ENCODE results near the gene CDH24.

CDH24 gene

DNA sequence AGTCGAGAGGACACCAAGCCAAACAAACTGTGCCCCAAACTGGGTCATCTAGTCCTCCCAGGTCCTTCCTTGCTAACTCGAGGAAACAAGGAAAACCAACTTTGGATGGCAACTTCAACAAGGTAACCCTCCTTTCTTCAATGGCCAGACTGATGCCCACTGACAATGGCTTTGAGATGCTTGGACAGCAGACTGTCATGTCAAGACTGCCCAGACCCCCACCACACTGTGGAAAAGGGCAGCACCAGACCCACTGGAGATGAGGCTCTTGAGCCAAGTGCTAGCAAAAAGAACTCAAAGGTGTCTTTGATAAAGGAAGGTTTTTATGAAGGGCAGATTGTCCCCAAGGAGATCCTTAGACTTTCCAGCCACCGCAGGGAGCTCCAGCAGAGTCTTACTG lies 9.0 kb upstream of the CDH24 start:
- DNase-seq (ENCODE audit: low spot score), result no peak

DNA sequence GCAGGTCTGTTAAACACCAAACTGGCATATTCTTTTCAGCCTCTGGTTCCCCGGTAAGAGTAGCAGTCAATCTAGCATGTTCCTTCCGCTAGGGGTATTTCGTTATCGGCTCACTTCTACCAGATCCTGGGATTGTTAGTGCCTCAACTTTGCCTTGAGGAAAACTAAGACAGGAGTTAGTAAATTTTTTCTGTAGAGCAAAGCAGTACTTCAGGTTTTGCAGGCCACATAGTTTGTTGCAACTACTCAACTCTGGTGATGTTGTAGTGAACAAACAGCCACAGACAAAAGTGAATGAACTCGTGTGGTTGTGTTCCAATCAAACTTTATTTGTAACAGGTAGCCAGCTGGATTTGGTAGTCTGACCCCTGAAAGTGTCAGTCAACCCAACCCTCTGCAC lies 6.3 kb upstream of the CDH24 start:
- no peak for DNase-seq (ENCODE audit: low spot score)

GRCh38 chr14:23062002-23062401 lies 4.7 kb upstream of the CDH24 start:
- DNase-seq (ENCODE audit: low spot score), result no peak

DNA sequence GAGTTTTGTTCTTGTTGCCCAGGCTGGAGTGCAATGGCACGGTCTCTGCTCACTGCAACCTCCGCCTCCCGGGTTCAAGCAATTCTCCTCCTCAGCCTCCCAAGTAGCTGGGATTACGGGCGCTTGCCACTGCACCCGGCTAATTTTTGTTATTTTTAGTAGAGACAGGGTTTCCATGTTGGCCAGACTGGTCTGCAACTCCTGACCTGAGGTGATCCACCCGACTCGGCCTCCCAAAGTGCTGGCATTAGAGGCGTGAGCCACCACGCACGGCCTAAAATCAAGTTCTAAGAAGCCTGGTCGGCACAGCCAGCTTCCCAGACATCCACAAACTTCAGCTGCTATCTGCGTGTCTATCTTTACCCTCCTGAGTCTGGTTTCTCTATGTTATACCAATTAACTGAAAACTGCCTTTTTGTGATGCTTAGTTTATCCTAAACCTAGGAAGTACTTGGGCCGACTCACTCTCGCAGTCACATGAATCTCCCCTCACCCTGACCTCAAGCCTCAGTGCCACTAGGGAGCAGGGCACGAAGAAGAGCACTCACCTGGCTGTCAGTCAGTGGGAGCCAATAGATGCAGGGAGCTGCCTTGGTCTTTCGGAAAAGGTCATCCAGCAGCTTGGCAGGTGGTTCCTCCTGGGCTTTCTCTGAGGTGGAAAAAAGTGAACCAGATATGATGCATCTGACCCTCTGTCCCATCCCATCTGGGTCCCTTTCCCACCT lies 3.4 kb upstream of the CDH24 start:
- DNase-seq (ENCODE audit: low spot score), result no peak

GRCh38 chr14:23058654-23059504 lies 1.6 kb upstream of the CDH24 start:
- DNase-seq (ENCODE audit: low spot score), result no peak

- DNase-seq (ENCODE audit: low spot score), result peak; percentile 87
Observed at GRCh38 chr14:23057757-23058653, 685 bp upstream of the CDH24 start.

- peak; percentile 69 for DNase-seq (ENCODE audit: low spot score)
Observed at GRCh38 chr14:23056145-23056955, 970 bp downstream of the CDH24 start.

DNA sequence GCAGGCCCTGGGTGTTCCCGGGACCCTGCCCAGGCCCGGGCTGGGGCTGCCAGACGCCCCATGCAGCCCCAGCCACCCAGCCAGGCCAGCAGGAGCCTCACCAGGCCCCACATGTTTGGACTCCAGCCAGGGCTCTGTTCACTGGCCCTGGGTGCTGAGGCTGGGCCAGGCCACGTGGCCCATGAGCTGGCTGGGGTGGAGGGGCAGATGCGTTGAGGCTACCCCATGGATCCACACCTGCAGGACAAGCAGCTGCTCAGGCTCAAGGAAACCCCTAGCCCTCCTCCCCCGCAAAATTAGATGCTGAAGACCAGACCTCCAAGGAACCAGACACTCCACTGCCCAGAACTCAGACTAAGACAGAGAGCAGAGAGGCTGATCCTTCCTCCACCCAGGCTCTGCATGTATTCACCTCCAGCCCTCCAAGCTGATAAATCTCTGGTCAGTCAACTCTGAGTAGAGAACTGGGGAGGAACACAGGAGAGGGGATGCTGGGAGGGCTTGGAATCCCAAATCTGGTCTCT lies 1.6 kb downstream of the CDH24 start:
- DNase-seq (ENCODE audit: low spot score), result no peak

- DNase-seq (ENCODE audit: low spot score), result no peak
Observed at GRCh38 chr14:23055147-23055550, 2.2 kb downstream of the CDH24 start.

GRCh38 chr14:23054000-23054811 lies 3.1 kb downstream of the CDH24 start:
- DNase-seq (ENCODE audit: low spot score), result peak; percentile 18

GRCh38 chr14:23053426-23053825 lies 3.9 kb downstream of the CDH24 start:
- DNase-seq (ENCODE audit: low spot score), result no peak

DNA sequence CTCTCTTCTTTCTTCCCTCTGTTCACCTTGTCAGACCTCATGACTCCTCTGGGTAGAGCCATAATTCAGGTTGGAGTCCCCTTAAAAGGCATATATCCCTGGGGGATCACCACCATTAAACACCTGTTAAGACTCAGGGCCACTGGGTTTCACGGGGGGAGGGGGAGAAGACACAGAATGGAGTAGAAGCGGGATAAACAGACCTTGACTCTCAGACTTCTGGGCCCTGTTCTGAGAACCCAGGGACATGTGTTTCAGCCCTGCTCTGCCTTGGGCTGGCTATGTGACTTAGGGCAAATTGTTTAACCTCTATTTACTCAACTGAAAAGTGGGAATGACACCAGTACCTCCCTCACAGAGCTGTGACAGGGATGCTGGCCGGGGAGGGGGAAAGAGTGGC lies 4.6 kb downstream of the CDH24 start:
- no peak for DNase-seq (ENCODE audit: low spot score)

DNA sequence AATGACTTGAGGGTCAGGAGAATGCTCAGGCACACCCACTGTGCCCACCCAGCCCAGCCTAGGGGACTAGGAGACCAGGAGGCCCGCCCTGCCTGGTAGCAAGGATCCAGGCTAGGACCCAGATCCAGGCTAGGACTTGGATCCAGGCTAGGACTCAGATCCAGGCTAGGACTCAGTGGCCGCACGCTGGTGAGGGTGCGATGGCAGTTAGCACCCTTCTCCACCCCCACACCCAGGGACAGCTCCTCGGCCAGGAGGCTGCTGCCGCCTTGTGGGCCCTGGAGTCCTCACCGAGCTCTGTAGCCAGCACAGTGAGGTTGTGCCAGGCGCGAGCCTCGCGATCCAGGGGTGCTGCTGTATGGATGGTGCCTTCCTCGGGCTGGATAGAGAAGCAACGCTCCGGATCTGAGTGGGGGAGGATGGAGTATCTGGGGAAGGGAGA lies 5.1 kb downstream of the CDH24 start:
- no peak for DNase-seq (ENCODE audit: low spot score)

DNA sequence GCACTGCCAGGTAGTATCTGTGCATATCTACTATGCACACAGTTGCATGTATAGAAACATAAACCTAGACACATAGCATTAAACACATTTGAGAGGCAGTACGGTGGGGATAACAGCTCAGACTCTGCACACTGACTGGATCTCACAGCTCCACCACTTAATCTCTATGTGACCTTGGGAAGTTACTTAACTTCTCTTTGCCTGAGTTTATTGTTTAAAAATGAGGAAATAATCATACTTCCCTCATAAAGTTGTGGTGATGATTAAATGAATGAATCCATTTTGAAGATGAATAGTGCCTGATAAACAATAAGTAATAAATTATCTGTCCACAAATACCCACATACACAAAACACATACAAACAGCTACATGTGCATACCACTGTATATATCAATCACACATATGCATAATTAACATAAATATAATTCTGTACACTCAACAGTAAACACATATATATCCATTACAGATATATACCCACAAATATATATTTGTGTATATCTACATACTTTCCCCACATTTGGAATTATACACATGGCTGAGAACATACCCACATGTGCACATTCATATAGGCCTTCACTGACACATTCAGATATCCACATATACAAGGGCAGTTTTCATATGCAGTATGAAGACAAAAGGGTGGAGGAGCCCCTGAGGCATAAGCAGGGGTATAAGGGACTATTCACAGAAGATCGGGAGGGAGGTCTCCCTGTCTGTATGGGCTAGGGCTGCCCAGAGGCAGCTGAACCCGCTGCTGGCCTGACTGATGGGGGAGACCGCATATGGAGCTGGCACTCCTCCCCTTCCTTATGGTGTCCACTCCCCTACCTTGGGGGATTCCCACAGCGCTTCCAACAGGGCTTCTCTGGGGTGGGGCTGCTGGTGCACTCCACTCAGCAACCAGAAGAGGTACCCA lies 5.9 kb downstream of the CDH24 start:
- no peak for DNase-seq (ENCODE audit: low spot score)

DNA sequence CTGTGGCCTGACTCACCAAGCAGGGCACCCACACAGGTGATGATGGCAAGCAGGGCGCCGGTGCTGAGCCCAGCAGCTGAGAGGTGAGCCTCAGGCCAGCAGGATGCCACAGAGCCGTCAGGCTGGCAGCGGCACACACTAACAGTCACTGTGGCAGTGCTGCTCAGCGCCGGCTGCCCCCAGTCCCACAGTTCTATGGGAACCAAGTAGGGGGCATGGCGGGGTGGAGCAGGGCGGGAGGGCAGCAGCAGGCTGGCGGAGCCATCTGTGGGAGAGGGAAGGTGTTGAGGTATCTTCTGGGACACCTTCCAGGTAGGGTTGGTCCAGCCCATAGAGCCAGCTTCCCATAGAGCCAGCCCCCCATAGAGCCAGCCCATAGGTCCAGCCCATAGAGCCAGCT lies 8.3 kb downstream of the CDH24 start:
- no peak for DNase-seq (ENCODE audit: low spot score)

DNA sequence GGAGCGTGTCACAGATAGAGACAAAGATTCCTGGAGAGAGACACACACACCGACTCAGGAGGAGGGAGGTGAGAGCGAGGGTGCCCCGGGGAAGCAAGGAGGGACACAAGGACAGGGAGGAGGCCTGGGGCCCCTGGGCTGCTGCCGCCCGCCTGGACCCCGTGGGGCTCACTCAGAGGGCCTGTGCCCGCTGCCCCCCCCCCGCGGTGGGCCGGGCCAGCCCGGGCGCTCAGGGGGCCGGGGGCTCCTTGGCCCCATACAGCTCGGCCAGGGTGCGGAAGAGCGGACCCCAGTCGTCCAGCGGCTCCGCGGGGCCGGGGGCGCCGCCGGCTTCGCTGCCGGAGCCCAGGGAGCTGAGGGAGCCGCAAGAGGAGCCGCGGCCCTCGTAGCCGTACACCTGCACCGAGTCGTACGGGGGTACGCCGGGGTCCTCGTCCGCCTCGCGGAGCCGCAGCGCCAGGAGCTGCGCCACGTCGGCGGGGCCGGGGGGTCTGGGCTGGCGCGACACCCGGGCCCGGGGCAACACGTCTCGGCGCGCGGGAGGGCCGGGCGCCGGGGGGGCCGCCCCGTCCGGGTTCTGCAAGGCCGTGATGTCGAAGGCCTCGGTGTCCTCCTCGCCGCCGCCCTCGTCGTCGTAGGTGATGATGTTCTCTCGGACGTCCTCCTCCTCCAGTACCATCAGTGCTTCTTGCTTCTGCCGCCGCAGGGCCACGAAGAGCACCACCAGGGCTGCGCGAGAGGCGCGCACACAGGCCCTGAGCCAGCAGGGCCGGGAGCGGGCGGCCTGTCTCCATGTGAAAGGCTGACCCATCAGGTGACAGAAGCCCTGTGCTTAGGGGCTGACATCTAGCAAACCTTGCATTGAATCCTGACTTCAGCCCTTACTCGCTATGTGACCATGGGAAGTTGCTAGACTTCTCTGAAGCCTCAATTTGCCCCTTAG lies 9.3 kb downstream of the CDH24 start:
- no peak for DNase-seq (ENCODE audit: low spot score)

DNA sequence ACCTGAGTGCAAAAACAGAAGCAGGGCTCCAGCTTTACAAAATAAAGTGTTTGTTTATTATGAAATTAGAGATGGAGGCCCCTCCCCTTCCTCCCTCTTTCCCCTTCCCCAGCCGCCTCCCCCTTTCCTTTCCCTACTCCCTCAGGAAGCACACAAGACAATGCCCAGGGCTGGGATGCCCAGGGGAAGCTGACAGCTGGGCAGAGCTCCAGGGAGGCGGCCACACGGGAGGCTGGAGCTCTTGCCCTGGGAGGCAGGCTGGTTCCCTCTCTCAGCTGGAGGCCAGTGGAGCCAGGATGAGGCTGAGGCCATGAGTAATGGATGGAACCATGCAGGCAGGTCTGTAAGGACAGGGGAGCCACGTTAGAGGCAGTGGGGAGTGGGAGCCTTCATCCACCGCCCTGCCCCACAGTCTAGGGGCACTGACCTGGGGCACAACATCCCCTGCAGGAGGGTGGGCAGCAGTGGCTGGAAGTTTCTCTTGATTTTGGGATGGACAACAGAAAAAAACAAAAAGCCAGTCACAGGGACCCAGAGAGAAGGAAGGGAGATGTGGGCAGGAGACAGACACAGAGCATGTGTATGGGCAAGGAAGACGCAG lies 10.2 kb downstream of the CDH24 start:
- DNase-seq (ENCODE audit: low spot score), result no peak

Data from CD4-positive, alpha-beta T cell treated with Interleukin-2 at 100 ng/mL for 4 hours (primary cell).